ENCODE data around the gene GPR179.

The GPR179 gene

DNA sequence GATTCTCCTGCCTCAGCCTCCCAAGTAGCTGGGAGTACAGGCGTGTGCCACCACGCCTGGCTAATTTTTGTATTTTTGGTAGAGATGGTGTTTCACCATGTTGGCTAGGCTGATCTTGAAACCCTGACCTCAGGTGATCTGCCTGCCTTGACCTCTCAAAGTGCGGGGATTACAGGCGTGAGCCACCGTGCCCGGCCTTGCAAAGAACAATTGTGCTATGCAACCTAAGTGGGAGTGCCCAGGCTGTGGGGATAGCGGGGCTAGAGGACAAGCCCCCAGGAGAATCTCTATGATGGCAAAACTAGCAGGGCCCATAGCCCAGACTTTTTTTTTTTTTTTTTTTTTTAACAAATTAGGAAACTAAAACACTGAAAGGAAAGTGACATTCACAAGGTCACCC is 2.0 kb upstream of the GPR179 start:
- no peak for DNase-seq

DNA sequence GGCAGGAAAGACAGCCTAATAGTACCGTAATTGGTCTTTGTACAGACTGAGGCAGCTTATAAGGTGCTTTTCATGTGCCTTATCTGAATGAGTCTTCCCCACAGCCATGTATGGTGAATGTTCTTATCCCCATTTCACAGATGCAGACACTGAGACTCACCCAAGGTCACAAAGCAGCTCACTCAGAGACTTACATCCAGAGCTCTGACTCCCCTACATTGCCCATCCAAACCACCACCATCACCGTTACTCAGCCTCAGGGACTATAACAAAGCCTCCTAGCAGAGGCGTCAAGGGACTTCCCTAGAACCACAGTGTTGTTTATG is 627 bp upstream of the GPR179 start:
- DNase-seq = no peak

DNA sequence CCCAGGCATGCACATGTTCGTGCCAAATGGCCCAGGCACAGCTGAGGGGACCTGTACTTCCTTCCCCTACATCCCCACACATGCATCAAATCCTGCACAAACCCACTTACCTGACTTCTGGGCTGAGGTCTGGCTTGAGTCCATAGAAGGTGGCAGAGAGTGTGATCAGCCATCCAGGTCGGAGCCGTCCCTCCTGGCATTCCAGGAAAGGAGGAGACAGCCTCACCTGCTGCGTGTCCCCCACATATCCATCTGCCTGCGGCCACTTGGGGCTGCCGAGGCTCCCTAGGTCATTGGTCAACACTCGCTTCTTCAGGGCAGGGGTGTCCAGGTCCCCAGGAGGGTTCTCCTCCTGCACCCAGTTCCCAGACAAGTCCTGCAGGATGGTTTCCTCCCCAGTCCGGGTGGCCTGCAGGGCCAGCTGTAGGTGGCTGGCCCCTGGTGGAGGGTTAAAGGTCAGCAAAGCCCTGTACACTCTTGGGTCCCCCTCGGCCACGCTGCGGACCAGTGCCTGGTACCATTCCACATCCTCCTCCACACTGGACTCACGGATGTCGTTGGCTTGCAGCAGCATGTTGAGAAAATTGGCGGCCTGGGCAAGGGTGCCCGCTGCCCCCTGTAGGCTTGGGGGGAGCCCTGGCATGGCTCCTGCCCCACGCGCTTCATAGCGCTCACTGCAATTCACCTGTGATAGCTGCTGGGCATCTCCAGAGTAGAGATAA is 709 bp downstream of the GPR179 start:
- no peak for DNase-seq

DNA sequence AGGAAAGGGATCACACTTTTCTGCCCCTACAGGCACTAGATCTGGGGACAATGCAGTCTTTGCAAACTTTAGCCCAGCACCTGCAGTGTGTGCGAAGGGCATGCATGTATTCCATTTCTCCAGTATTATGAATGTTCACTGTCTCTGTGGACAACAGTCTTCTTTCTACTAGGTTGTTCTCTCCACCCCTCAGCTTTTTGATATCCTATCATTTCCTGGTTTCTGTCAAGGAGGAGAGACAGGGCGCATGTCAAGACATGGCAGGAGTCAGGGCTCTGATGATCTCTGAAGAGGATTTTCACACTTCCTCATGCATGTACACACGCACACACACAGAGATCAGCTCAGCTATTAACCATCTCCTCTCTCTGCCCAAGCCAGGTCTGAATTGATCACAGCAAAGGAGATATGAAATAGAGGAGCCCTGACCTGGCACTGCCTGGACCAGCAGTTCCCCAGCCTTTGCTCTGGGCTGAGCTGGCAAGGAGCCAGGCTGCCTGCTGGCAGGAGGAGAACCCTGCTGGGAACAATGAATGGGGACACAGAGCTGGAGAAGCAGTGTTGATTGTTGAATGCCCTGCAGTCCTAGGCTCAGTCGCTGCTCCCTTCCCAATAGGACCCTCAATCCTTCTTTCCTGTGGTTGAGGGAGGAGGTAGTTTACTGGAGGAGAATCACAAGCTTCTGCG is 2.6 kb downstream of the GPR179 start:
- peak; percentile 93 for DNase-seq

GRCh38 chr17:38339891-38340290 is 3.9 kb downstream of the GPR179 start:
- DNase-seq = no peak

- no peak for DNase-seq
Measured at GRCh38 chr17:38338535-38338934, 5.2 kb downstream of the GPR179 start.

DNA sequence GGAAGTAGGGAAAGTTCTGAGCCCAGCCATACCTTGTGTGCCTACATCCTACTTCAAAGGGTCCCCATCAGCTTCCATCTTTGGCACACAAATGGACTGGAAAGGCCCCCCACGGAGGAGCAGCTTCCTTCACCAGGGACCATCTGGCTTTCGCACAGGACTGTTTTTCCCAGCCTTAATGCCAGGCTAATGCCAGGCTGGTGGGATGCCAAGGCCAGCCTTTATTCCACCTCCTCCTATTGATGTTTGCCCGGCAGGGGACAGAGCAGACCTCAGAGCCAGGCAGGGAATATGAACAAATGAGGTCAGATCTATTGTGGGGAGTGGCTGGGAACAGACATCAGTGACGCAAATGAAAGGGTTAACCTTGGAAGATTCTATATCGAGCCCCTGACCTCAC is 5.7 kb downstream of the GPR179 start:
- no peak for DNase-seq

GRCh38 chr17:38336838-38337237 is 6.9 kb downstream of the GPR179 start:
- no peak for DNase-seq

DNA sequence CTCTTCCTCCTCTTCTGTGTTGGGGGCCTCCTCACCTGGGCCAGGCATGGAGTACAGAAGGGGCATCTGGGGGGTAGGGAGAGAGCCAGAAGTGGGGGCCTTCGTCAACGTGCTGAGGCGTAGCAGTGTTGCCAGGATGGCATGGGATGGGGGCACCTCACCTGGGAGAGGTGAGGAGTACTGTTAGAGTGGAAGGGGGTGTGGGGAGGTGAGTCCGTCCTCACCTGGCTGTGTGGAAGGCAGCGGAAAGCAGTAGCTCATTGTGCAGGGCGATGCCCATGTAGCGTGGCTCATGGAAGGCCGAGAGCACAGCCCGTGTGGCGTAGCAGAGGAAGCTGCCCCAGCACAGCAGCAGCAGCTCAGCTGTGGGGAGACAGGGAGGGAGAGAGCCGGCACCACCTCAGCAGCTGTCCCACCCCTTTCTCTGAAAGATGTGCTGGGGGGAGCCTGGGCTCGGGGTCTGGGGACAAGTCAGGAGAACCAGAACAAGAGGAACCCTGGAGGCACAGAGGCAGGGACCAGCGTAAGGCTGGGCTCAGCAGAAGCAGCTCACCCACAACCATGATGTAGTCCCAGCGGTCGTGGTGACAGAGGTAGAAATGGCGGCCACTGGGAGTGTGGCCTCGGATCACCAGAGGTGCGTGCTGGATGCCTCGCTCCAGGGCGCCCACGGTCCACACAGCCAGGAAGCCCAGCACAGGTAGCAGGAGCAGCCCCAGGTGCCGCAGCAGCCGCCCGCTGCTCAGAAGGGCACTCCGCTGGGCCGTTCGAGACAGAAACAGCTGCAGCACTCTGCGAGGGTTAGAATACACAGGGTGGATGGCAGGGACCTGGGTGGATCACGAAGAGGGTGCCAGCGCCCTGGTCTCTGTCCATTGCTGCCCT is 9.0 kb downstream of the GPR179 start:
- DNase-seq = no peak

GRCh38 chr17:38333635-38334295 is 10.0 kb downstream of the GPR179 start:
- no peak for DNase-seq

DNA sequence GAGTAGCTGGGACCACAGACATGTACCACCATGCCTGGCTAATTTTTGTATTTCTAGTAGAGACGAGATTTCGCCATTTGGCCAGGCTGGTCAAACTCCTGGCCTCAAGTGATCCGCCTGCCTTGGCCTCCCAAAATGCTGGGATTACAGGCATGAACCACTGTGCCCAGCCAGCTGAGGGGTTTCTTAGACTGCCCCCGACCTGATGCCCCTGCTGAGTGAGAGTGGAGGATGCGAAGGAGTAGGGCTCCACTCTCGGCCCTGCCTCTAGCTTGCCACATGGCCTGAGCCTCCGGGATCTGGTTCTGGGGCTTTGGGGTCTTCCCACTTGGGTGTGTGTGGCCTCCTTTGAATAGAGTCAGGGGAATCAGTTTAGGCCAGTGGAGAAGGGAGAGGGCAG is 11.0 kb downstream of the GPR179 start:
- no peak for DNase-seq

DNA sequence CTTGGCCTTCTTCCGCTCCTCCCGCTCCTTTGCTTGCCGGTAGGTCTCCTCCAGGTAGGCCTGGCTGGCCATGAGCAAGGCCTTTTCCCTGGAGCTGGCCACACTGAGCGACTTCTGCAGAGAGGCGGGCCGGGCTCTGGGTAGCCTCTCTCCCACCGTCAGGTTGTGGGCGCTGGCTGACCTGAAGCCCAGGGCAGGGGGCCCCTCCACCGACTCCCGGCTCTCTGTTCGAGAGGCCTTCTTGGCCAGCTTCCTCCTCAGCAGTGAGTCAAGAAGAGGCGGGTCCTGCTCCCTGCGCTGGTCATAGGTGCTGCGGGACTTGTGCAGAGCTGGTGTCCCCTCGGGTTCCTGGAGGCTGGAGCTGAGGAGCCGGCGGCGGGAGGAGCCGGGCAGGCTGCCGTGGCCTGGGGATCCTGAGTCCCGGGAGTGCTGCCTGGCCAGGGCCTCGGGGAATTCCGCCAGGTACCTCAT is 12.8 kb downstream of the GPR179 start:
- no peak for DNase-seq

DNA sequence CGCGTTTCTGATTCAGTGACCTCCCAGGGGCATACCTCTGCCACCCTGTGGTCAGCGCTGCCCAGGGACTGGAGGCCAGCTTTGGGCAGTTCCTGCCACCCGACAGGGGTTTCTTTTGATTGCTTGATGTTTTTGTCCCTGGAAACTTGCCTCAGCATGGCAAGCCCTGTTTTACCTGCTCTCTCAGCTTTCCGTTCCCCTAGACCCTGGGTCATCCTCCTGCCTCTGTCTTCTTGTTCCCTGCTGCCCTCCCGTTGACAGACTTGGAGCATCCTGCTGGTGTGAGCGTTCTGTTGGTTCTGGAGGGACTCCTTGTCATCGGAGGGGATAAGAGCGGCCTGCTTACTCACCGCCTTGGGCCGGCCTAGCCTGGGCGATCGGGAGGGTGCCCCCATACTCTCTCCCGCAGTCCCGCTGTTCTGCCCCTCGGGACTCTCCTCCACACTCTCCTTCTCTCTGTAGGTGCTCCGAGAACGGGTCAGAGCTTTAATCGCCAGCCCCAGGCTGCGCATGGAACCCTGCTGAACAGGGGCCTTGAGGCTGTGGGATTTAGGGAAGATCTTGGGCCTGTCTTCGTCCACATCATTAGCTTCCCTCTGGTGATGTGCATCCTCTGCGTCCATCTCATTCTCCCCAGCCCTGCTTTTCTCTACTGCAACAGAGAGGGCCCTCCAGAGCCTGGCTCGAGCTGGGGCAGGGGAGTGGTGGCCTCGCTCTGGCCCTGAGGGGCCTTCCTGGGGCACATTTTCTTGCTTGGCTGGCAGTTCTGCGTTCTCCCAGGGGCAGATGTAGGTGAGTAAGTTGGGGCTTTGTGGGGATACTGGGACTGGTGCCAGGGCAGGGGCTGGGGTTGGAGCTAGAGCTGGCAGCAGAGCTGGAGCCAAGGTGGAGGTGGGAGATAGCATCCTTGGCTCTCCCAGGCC is 13.7 kb downstream of the GPR179 start:
- DNase-seq = no peak

DNA sequence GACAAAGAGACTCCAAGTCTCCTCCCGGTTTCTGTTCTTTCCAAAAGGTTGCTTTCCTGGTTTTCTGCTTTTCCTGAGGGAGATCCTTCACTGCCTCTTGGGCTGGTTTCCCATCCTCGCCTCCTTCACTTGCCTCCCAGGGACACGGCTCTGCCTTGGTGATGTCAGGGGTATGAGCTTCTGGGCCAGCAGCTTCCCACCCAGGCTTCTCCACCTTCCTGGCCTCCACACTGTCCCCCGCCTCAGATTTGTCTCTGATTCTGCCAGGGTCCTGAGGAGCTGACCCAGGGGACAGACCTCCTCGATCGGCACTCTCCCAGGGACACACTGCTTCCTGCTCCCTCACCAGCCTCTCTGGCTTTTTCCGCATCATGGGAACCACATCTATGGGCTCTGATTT is 14.5 kb downstream of the GPR179 start:
- no peak for DNase-seq

- no peak for DNase-seq
Measured at GRCh38 chr17:38328620-38329019, 15.1 kb downstream of the GPR179 start.

DNA sequence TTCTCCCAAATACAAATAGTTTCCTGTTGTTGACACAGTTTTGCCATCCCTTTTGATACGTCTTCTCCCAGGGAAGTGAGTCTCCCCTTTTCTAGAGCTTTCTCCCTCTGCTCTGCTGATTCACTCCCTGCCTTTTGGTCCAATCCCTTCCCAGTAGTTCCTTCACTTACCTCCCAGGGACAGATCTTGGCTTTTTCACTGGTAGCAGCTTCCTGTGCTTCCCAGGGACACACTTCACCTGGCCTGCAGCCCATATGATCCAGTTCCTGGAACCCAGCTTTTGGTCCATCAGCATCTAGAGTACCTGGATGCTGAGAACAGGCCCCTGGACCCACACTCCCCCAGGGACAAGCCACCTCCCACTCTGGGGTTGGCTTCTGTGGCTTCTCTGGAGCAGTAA is 15.8 kb downstream of the GPR179 start:
- no peak for DNase-seq

GRCh38 chr17:38326996-38327792 is 16.6 kb downstream of the GPR179 start:
- DNase-seq = no peak

GRCh38 chr17:38325221-38325851 is 18.4 kb downstream of the GPR179 start:
- peak; percentile 94 for DNase-seq

DNA sequence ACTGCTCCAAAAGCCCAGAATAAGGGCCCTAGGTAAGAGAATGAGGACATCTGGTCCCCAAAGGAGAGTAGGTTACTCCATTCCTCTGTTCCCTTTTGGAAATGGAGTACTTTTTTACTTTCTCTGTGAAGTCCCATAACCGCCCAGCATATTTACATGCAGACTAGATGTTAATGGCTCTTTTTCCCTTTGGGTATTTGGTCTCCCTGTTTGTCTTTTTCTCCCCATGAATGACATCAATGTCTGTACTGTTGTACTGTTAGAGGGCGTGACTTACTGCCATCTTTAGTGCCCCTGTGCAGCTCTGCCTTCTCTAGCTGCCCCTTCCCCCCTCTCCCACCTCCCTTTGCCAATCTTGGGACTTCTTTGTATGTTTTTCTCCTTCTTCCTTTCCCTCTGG is 19.0 kb downstream of the GPR179 start:
- DNase-seq = no peak

GRCh38 chr17:38324141-38324697 is 19.5 kb downstream of the GPR179 start:
- DNase-seq = no peak

All from DMS79 (cell line).